ENCODE results near the gene SAMD11. TPM values are rescaled to one million over a fixed set of nuclear protein-coding genes. Genes with fewer than 3 reads are reported as not detected.

Gene SAMD11
- total RNA-seq, 1 donor from 2014 or later: not detected

DNA sequence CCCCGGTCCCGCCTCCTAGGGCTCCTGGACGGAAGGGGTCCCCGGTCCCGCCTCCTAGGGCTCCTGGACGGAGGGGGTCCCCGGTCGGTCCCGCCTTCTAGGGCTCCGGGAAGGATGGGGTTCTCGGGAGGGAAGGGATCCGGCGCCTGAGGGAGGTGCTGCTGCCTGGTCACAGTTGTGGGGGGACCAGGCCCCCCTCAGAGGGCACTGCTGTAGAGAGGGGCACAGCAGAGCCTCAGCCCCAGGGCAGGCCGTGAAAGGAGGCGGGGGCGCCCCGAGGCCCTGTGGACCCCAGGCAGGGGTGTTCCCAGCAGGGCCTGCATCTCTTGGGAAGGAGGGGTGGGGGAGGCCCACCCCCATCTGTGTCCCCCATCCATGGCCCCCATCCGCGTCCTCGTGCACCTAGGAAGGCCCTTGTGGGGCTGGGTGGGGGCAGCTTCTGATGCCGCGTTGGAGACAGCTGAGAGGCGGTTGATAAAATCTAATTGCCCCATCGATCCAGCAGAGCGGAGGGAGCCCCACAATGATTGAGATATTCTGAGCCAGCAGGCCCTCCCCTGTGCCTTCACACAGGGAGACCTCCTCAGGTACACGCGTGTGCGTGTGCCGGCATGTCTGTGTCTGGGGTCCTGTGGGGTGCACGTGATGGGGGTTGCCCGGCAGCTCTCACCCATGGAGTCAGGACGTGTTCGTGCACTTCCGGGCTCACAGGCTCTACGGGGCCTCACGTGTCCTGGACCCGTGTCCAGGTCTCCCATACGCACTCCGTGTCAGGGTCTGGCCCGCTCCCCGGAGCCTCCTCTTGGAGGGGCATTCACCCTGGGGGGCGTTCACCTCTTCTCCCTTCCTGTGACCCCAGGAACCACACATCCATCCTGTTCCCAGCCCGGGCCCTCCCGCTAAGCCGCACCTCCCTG is 12.9 kb downstream of the SAMD11 start:
- no peak for TF ChIP-seq CTCF (IDR thresholded peaks at IDR 0.05)
- ATAC-seq (ENCODE audit: low read depth): no peak
- no peak overlapping the region for H3K27ac Mint-ChIP-seq
- peaks cover 37% of the 10 kb centered on the region for H3K27me3 Mint-ChIP-seq
- no peaks in the 10 kb centered on the region for H3K9me3 Mint-ChIP-seq
- H3K4me1 Mint-ChIP-seq: peaks cover 9% of the 10 kb centered on the region
- no peaks in the 10 kb centered on the region for H3K36me3 Mint-ChIP-seq (ENCODE audit: low read depth)
- ChIA-PET CTCF (no interaction called here), POLR2A (no interaction called here)
- no peak overlapping the region for H3K4me3 Mint-ChIP-seq
- intact Hi-C loops (cut with micrococcal nuclease): no loop called here
- DNase-seq: no peak

DNA sequence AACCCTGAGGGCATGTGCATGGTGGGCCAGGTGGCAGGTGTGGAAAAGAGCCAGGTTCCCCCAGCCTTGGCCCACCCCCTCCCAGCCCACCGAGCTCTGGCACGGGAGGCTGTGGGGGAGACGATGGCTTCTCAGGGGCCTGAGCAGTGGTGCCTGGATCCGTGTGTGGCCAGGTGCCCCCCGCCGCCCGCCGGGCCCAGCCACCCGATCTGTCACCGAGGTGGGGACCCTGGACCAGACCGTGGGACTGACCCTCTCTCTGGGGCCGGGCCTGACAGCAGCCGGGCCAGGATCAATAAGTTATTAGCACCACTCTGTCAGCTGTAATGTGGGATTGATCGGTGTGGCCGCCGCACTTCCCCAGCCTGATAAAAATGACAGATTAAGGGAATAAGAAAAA is 13.8 kb downstream of the SAMD11 start:
- TF ChIP-seq CTCF (IDR thresholded peaks at IDR 0.05): no peak
- Mint-ChIP-seq H3K4me3 (no peak overlapping the region), H3K27ac (no peak overlapping the region), H3K9me3 (no peaks in the 10 kb centered on the region), H3K27me3 (peaks cover 36% of the 10 kb centered on the region), H3K36me3 (ENCODE audit: low read depth) (no peaks in the 10 kb centered on the region), H3K4me1 (peaks cover 9% of the 10 kb centered on the region)
- CTCF ChIA-PET: no interaction called here
- no peak for ATAC-seq (ENCODE audit: low read depth)
- POLR2A ChIA-PET: no interaction called here
- no peak for DNase-seq
- intact Hi-C loops (cut with micrococcal nuclease): no loop called here

DNA sequence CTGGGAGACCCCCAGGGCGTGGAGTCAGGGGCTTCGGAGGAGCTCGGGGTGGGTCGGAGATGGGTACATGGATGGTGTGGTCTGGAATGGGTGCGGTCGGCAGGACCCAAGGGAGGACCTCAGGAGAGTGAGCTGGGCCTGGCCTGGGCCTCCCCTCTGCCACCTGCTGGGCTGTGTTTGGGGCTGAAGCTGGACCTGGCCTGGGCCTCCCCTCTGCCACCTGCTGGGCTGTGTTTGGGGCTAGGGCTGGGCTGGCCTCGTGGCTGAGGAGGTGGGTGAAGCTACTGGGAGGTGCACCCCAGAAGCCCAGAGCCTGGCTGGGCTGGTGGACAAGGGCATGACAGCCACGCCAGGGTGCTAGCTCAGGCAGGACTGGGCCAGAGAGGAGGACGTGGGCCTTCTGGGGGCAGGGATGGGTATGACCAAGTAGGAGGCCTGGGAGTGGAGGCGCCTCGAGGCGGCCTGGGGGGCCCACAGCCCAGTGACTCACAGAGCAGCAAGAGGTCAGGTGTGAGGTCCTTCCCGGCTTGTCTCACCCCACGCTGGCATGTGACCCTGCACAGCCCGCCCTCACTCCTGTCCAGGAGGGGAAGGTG is 14.5 kb downstream of the SAMD11 start:
- Mint-ChIP-seq H3K9me3 (no peaks in the 10 kb centered on the region), H3K4me1 (peaks cover 9% of the 10 kb centered on the region), H3K27me3 (peaks cover 36% of the 10 kb centered on the region), H3K36me3 (ENCODE audit: low read depth) (no peaks in the 10 kb centered on the region), H3K4me3 (no peak overlapping the region), H3K27ac (no peak overlapping the region)
- ATAC-seq (ENCODE audit: low read depth) (no peak), DNase-seq (no peak)
- intact Hi-C loops (cut with micrococcal nuclease): no loop called here
- ChIA-PET POLR2A (no interaction called here), CTCF (no interaction called here)
- no peak for TF ChIP-seq CTCF (IDR thresholded peaks at IDR 0.05)

DNA sequence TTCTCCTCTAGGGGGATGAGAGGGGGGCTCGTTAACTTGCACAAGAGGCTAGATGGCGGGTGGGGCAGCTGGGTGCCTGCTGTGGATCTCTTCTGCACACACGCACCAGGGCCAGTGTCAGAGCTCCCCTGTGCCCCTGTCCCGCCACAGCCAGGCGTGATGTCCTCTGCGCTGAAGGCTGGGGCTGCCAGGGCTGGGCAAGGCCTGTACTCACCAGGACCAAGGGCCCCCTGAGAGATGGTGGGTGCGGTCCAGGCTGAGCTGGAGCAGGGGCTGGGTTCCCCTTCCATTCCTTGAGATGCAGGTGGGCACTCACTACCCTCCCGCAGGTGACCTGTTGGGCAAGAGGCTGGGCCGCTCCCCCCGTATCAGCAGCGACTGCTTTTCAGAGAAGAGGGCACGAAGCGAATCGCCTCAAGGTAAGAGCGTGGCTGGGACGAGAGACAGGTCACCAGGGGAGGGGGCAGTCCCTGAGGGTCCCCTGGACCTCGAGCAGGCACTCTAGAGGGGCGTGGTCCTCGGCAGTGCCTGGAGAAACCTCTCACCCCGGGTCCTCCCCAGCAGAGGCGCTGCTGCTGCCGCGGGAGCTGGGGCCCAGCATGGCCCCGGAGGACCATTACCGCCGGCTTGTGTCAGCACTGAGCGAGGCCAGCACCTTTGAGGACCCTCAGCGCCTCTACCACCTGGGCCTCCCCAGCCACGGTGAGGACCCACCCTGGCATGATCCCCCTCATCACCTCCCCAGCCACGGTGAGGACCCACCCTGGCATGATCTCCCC is 15.2 kb downstream of the SAMD11 start:
- POLR2A ChIA-PET: interaction anchor here (0.6 kb wide), 1 partner anchor 1647 kb away, joined by 3 read pairs; no protein-coding TSS in a partner anchor
- Mint-ChIP-seq H3K9me3 (no peaks in the 10 kb centered on the region), H3K4me3 (no peak overlapping the region), H3K4me1 (peaks cover 9% of the 10 kb centered on the region), H3K27ac (no peak overlapping the region), H3K36me3 (ENCODE audit: low read depth) (no peaks in the 10 kb centered on the region), H3K27me3 (peaks cover 32% of the 10 kb centered on the region)
- DNase-seq: no peak
- no peak for TF ChIP-seq CTCF (IDR thresholded peaks at IDR 0.05)
- ATAC-seq (ENCODE audit: low read depth): no peak
- CTCF ChIA-PET: no interaction called here
- intact Hi-C loops (cut with micrococcal nuclease): no loop called here
